ENCODE measurements around the gene KCNJ10.

GRCh38 chr1:159955456-159955855 lies 114.5 kb downstream of the KCNJ10 start:
- TF ChIP-seq CTCF (IDR thresholded peaks at IDR 0.05; ENCODE audit: extremely low read depth in 1 of 2, insufficient read depth in 1 of 2, low read depth in 1 of 2, low read length in 2 of 2) = no peak
- no peak for TF ChIP-seq EZH2 (IDR thresholded peaks at IDR 0.05; ENCODE audit: borderline replicate concordance, low read depth, low read length, severe bottlenecking)
- TF ChIP-seq POLR2A (IDR thresholded peaks at IDR 0.05; ENCODE audit: low read depth, low read length) = no peak
- TF ChIP-seq MAX (IDR thresholded peaks at IDR 0.05; ENCODE audit: insufficient read depth, insufficient read length) = no peak
- no peak for TF ChIP-seq POLR2AphosphoS5 (IDR thresholded peaks at IDR 0.05; ENCODE audit: insufficient read depth, low read depth, low read length)
- TF ChIP-seq JUN (IDR thresholded peaks at IDR 0.05; ENCODE audit: borderline replicate concordance, insufficient read depth, insufficient read length, low read depth) = no peak
- TF ChIP-seq FOS (IDR thresholded peaks at IDR 0.05; ENCODE audit: borderline replicate concordance, insufficient read depth, low read length) = no peak
- TF ChIP-seq MYC (IDR thresholded peaks at IDR 0.05; ENCODE audit: low read depth, low read length) = no peak
- no peak for TF ChIP-seq GATA2 (IDR thresholded peaks at IDR 0.05; ENCODE audit: insufficient read depth, insufficient read length, low read depth, low read length)

Data from endothelial cell of umbilical vein (primary cell).